ES-I3 (cell line): ENCODE results near the gene THADA.
"Not testable (repeated sequence)": the region's sequence is repeated elsewhere in the genome, so short reads cannot be mapped to it uniquely, and the experiment has no call there.

Experiments used
- H3K36me3 ChIP-seq: 2 replicates; pipeline ENCODE4 v1.6.1; 2013; ENCODE audit warnings: mild to moderate bottlenecking, low read length, control low read depth, moderate library complexity; ENCODE audit not compliant: insufficient read depth
- H3K4me1 ChIP-seq: 2 replicates; pipeline ENCODE4 v1.6.1; 2013; ENCODE audit warnings: mild to moderate bottlenecking, control low read depth, low read length; ENCODE audit not compliant: insufficient read depth
- H3K9ac ChIP-seq: 2 replicates; pipeline ENCODE4 v1.6.1; 2013; ENCODE audit warnings: low read depth, mild to moderate bottlenecking, low read length, moderate library complexity
- H3K9me3 ChIP-seq: 2 replicates; pipeline ENCODE4 v1.6.1; 2013; ENCODE audit warnings: mild to moderate bottlenecking, low read length, moderate library complexity; ENCODE audit not compliant: control insufficient read depth, insufficient read depth

Gene THADA

DNA sequence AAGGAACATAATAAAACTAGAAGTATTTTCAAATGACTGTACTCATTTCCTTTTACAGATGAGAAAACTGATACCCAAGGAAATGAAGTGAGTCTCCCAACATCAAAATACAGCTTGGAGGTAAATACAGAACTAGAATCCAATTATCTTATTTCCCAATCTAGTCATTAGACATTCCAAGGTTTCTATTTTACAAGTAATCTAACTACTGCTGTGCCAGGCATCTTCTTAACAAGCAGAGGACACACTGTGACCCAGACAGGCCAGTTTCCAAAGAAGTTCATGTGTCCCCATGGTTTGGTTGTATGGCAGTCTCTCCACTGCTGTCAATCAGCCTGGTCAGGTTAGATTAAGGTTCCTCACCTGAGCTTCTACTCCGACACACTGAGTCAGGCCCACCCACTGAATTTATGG lies 143.5 kb downstream of the THADA start:
- no peaks in the 10 kb centered on the region for H3K36me3 ChIP-seq
- H3K4me1 ChIP-seq = peaks cover 12% of the 10 kb centered on the region

DNA sequence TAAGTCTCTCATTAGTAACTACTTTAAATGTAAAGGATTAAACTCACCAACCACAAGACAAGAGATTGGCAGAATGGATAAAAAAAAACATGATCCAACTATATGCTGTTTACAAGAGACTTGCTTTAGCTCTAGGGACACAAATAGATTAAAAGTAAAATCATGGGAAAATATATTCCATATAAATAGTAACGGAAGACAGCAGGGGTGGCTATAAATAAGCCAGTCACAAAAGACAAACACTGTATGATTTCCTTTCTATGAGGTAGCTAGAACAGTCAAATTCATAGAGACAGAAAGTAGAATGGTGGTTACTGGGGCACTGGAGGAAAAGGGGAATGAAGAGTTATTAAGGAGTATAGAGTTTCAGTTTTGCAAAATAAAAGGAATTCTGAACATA lies 145.2 kb downstream of the THADA start:
- H3K4me1 ChIP-seq = peaks cover 15% of the 10 kb centered on the region
- no peaks in the 10 kb centered on the region for H3K9me3 ChIP-seq
- H3K36me3 ChIP-seq = no peaks in the 10 kb centered on the region
- H3K9ac ChIP-seq = no peak overlapping the region

More for the DNA sequence above, 143.5 kb downstream of the THADA start:
- H3K9me3 ChIP-seq = no peaks in the 10 kb centered on the region
- H3K9ac ChIP-seq = no peak overlapping the region

DNA sequence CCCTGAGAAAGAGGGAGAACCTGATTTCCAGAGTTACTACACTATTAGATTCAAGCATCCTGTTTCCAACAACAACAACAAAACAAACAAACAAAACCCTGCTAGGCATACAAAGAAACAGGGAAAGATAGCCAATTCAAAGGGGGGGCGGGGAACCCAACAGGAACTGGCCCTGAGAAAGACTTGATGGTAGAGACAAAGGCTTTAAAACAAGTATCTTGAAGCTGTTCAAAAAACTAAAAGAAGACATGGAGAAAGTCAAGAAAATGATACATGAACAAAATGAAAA lies 147.1 kb downstream of the THADA start:
- no peaks in the 10 kb centered on the region for H3K9me3 ChIP-seq
- H3K4me1 ChIP-seq = peaks cover 22% of the 10 kb centered on the region
- H3K36me3 ChIP-seq = no peaks in the 10 kb centered on the region
- no peak overlapping the region for H3K9ac ChIP-seq

DNA sequence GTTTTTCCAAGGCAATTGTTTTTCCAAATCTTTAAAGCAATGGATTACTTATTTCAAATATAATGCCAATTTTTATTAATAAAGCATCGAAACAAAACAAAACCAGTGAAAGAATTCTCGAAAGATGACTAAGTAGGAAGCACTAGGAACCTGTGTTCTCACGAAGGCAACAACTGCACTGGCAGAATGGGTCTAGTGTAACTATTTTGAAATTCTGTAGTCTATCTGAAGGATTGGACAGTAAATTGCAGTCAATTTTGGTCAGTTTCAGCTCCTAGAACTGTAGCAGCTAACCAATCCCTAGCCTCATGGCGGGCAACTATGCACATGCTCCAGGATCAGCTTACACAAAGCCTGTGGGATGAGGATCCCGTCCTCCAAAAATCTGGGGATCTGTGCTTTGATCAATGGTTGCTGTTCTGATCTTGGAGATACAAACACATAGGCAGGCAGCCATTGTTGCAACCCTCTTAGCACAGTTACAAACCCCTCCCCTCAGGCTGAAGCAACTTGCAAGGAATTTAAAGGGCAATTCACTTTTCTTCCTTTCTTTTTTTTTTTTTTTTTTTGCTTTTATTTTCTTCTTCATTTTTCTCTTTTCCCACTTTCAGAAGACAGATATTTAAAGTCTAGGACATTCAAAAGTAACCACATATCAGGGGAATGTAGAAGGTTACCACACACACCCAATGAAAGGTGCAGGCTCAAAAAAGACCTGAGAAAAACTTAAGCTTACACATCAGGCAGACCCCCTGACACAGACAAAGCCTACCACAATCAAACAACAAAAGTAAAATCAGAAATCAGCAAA lies 147.6 kb downstream of the THADA start:
- Histone ChIP-seq H3K4me1 (peaks cover 22% of the 10 kb centered on the region), H3K36me3 (no peaks in the 10 kb centered on the region), H3K9me3 (no peaks in the 10 kb centered on the region), H3K9ac (no peak overlapping the region)

DNA sequence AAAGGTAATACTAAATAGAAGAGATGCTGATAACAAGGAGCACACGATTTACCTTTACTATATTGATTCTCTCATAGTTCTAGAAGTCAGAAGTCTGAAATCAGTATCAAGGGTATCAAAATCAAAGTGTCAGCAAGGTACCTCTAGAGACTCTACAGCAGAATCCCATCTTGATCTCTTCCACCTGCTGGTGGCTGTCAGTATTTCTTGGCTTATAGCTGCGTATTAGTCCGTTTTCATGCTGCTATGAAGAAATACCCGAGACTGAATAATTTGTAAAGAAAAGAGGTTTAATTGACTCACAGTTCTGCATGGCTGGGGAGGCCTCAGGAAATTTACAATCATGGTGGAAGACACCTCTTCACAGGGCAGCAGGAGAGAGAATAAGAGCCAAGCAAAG lies 149.1 kb downstream of the THADA start:
- H3K36me3 ChIP-seq, H3K9ac ChIP-seq, H3K9me3 ChIP-seq: not testable (repeated sequence)
- peaks cover 22% of the 10 kb centered on the region for H3K4me1 ChIP-seq

DNA sequence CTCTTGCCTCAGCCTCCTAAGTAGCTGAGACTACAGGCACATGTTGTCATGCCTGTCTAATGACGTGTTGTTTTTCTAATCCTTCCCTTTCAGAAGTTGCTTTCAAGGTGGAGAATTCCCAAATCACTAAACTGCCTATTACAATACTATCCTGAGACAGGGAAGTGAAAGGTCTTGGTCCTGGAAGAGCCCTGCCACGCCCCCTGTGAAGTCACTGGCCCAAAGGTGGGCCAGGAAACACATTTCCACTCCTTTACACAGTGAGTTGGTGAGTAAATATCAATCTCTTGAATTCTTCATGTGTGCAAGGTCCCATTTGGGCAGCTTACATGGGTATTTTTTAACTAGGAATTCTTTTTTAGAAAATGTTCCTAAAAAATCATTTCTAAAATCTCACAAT lies 150.1 kb downstream of the THADA start:
- Histone ChIP-seq H3K9ac (no peak overlapping the region), H3K4me1 (peaks cover 22% of the 10 kb centered on the region), H3K9me3 (no peaks in the 10 kb centered on the region), H3K36me3 (no peaks in the 10 kb centered on the region)

DNA sequence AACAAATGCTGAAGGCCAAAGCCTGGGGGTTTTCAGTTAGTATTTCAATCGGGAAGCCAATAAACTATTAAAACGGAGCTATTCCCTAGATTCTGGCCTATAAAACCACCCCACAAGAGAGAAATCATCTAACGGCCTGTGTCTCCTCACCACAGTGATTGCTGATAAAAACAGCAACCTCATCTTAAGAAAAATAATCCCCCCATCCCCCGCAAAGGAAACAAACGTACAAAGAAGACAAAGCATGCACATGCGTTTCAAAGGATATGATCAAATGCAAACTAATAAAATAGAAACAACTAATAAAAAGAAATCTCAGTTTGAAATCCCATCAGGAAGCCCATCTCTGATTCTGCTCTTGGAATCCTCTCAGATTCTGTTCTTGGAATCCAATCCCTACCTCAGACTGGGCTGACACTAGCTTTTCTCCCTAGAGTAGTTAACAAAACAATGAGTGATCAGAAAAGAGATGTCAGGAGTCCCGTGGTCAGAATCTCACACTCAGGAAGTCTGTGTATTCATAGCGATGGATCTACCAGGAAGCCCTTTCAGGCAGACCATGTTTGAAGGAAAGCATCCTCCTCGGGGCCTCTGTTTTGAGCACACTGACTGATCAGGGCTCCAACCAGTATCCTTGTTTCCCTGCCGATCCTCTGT lies 150.7 kb downstream of the THADA start:
- Histone ChIP-seq H3K9ac (no peak overlapping the region), H3K36me3 (no peaks in the 10 kb centered on the region), H3K9me3 (no peaks in the 10 kb centered on the region), H3K4me1 (peaks cover 22% of the 10 kb centered on the region)

DNA sequence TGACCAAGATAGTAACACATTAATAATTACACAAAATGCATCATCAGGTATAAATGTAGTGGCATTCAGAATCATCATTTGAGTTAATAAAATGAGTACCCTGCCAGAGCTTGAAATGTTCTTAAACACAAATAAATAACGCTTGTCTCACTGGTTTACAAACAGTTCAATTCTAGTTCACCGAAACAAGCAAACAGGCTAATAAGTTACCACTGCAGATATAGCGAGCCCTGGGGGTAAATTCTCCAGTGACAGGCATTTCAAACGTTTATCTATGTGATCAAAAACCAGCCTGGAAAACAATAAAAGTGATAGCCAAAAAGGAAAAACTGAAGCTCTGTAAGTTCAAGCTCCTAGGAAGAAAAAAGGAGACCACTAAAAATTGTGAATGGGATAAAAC lies 152.6 kb downstream of the THADA start:
- Histone ChIP-seq H3K4me1 (peaks cover 16% of the 10 kb centered on the region), H3K36me3 (no peaks in the 10 kb centered on the region), H3K9me3 (no peaks in the 10 kb centered on the region), H3K9ac (no peak overlapping the region)

DNA sequence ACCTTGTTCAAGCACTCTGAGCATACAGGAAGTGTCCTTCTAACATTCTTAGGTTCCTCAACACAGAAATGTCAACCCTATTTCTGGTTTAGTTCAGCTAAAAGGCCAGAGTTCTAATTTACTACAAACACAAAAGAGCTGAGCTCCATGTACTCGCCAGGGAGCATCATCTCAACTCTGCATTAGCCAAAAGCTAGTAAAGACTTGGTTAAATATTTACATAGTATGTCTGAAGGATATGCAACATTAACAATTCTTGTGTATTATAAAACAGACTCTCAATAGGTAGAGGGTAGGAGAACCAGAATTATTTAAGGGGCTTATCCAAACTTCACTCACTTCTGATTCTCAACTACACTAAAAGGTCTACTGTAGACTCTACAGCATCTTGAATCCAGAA lies 154.6 kb downstream of the THADA start:
- Histone ChIP-seq H3K4me1 (peaks cover 10% of the 10 kb centered on the region), H3K9me3 (no peaks in the 10 kb centered on the region), H3K9ac (no peak overlapping the region), H3K36me3 (no peaks in the 10 kb centered on the region)

DNA sequence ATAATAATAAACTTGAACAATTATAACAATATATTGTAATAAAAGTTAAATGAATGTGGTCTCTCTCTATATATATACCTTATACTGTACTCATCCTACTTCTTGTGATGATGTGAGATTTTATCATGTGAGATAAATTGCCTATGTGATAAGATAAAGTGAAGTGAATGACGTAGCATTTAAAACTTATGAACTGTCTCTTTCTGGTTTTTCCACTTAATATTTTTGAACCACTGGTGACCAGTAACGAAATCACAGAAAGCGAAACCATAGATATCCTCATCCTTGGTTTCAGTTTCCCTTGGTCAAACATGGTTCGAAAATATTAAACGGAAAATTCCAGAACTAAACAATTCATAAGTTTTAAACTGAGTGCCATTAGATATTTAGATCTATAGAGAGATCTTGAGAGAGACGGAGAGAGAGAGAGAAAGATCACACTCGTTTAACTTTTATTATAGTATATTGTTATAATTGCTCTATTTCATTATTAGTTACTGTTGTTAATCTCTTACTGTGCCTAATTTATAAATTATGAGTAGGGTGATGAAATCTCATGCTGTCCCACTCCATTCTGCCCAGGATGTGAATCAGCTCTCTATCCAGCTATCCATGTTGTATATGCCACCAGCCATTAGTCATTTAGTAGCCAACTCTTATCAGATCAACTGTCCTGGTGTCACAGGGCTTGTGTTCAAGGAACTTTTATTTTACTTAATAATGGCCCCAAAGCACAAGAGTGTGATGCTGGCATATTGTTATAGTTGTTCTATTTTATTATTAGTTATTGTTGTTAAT lies 156.8 kb downstream of the THADA start:
- Histone ChIP-seq H3K4me1 (no peaks in the 10 kb centered on the region), H3K36me3 (no peaks in the 10 kb centered on the region), H3K9me3 (no peaks in the 10 kb centered on the region), H3K9ac (no peak overlapping the region)

DNA sequence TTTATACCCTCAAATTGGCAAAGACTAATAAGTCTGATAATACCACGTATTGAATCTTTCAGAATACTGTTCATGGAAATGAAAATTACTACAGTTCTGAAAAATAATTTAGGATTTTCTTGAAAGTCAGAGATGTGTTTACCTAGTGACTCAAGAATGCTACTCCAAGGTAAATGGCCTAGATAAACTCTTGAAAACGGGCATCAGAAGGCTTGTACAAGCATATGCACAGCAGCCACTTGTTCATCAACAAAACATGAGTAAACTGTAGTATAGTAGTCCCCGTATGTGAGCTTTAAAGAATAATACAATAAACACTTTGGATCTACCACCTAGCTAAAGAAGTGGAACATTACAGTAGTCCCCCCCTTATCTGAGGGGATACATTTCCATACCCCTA lies 157.5 kb downstream of the THADA start:
- Histone ChIP-seq H3K9me3 (no peaks in the 10 kb centered on the region), H3K4me1 (no peaks in the 10 kb centered on the region), H3K36me3 (no peaks in the 10 kb centered on the region), H3K9ac (no peak overlapping the region)

DNA sequence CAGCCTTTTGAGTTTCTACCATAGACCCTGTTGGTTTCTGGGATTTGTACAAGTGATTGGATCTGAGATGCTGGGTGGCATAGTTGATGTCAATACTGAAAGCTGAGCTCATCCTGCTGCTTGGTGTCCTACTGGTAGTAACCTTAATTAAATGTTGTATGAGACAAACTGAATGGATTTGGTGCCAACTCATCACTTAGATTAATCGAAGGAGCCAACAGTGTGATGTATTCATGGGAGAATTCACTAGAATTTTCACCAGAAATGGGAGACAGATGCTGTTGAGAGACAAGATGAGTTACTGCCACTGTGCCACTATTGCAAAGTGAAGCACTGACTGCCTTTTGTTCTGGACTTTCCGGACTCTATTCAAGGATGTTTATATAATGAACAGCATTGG lies 158.5 kb downstream of the THADA start:
- Histone ChIP-seq H3K9me3 (no peaks in the 10 kb centered on the region), H3K36me3 (no peaks in the 10 kb centered on the region), H3K9ac (no peak overlapping the region), H3K4me1 (no peaks in the 10 kb centered on the region)

DNA sequence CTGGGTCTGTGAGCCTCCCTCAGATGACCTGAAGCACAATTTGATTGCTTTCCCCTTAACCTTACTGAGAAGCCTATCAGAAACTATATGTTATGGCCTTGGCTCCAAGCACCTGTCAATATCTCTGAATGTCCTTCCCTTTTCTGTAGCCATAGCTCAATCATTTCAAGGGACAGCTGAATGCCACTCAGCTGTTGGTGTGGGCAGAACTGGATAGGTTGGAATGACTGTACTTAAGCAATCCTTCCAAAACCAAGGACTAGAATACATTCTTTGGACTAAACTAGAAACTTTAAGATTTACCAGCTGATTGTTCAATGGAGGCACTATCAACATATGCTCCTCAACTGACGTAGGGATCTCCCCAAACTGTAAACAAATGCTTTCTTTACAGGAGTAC lies 159.4 kb downstream of the THADA start:
- Histone ChIP-seq H3K9ac (no peak overlapping the region), H3K36me3 (no peaks in the 10 kb centered on the region), H3K9me3 (no peaks in the 10 kb centered on the region), H3K4me1 (no peaks in the 10 kb centered on the region)

DNA sequence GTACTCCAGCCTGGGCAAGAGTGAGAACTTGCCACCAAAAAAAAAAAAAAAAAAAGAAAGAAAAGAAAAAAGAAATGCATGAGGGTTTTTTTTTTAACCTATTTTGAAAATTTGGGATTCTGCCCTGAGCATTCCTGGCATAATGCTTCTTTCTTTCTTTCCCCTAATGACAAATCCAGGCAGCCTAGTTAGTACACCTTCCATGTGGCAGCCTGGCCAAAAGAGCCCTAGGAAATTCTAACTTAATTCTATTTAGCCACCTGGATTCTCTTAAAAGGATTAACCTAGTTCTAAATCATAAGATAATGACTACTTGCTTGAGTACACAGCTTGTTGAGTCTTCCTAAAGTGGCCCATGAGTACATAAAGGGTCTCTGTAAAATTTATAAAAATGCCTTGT lies 160.1 kb downstream of the THADA start:
- Histone ChIP-seq H3K9me3 (no peaks in the 10 kb centered on the region), H3K4me1 (no peaks in the 10 kb centered on the region), H3K9ac (no peak overlapping the region), H3K36me3 (no peaks in the 10 kb centered on the region)

DNA sequence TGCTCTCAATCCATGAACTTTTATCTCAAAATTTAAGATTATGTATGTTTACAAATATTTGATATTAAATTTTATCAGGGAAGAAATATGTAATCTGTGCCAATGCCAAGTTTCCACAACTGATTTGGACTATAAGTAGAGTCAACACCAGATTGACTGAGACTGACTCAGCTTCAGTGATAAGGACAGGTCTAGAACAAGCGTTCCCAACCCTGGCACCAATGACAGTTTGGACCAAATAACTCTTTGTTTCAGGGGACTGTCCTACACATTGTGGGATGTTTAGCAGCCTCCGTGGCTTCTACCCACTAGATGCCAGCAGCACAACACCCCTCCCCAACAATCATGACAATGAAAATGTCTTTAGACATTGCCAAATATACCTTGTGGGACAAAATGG lies 165.3 kb downstream of the THADA start:
- no peaks in the 10 kb centered on the region for H3K4me1 ChIP-seq
- H3K36me3 ChIP-seq = no peaks in the 10 kb centered on the region
- no peak overlapping the region for H3K9ac ChIP-seq
- no peaks in the 10 kb centered on the region for H3K9me3 ChIP-seq
